MM.1S (cell line): ENCODE measurements around the gene POLD1.

ENCODE experiments used
- DNase-seq: peaks from one replicate; pipeline ENCODE4 v3.0.0-alpha.2; 2015
- H2AFZ ChIP-seq: fragments of 300-600 bp; sonication (generic); 2 replicates; pipeline ENCODE4 v1.6.0; 2016; ENCODE audit warnings: antibody characterized with exemption, low read length
- H3F3A ChIP-seq: fragments of 300-600 bp; sonication (generic); 2 replicates; pipeline ENCODE4 v1.6.1; 2016; ENCODE audit warnings: mild to moderate bottlenecking, antibody characterized with exemption, low read length, moderate library complexity, mixed read lengths; ENCODE audit not compliant: insufficient read depth
- H3K27ac ChIP-seq: fragments of 300-600 bp; sonication (generic); 2 replicates; pipeline ENCODE4 v1.5.1; 2016; ENCODE audit warnings: mild to moderate bottlenecking, low read length
- H3K27me3 ChIP-seq: fragments of 300-600 bp; sonication (generic); replicated peaks from 2 replicates; pipeline ENCODE4 v1.6.0; 2016; ENCODE audit warnings: low read length; ENCODE audit not compliant: insufficient read depth
- H3K36me3 ChIP-seq: fragments of 300-600 bp; sonication (generic); replicated peaks from 2 replicates; pipeline ENCODE4 v1.6.1; 2016; ENCODE audit warnings: mild to moderate bottlenecking, low read length, mixed read lengths; ENCODE audit not compliant: insufficient read depth
- H3K4me1 ChIP-seq: fragments of 300-600 bp; sonication (generic); 2 replicates; pipeline ENCODE4 v1.6.1; 2016; ENCODE audit warnings: low read length, mixed read lengths
- H3K4me2 ChIP-seq: fragments of 300-600 bp; sonication (generic); 2 replicates; pipeline ENCODE4 v1.6.0; 2016; ENCODE audit warnings: low read depth, low read length
- H3K4me3 ChIP-seq: fragments of 300-600 bp; sonication (generic); 2 replicates; pipeline ENCODE4 v1.5.1; 2016; ENCODE audit warnings: low read length, mixed read lengths
- H3K79me2 ChIP-seq: fragments of 300-600 bp; sonication (generic); 2 replicates; pipeline ENCODE4 v1.6.1; 2016; ENCODE audit warnings: mixed run types, low read length, mixed read lengths
- H3K9ac ChIP-seq: fragments of 300-600 bp; sonication (generic); 2 replicates; pipeline ENCODE4 v1.6.1; 2016; ENCODE audit warnings: low read length, mixed read lengths
- H3K9me2 ChIP-seq: fragments of 300-600 bp; sonication (generic); replicated peaks from 2 replicates; pipeline ENCODE4 v1.6.1; 2016; ENCODE audit warnings: mild to moderate bottlenecking, low read length, mixed read lengths; ENCODE audit not compliant: insufficient read depth
- H3K9me3 ChIP-seq: fragments of 300-600 bp; sonication (generic); replicated peaks from 2 replicates; pipeline ENCODE4 v1.6.1; 2016; ENCODE audit warnings: mild to moderate bottlenecking, low read length, mixed read lengths; ENCODE audit not compliant: insufficient read depth
- H4K20me1 ChIP-seq: fragments of 300-600 bp; sonication (generic); 2 replicates; pipeline ENCODE4 v1.6.1; 2016; ENCODE audit warnings: mild to moderate bottlenecking, low read length, moderate library complexity, mixed read lengths; ENCODE audit not compliant: insufficient read depth
- CTCF ChIP-seq: fragments of 300-600 bp; sonication (generic); IDR thresholded peaks from 2 replicates; pipeline ENCODE4 v1.5.1; 2016; ENCODE audit warnings: antibody characterized with exemption, low read length, mixed read lengths
- EZH2 ChIP-seq: fragments of 300-600 bp; sonication (generic); optimal IDR thresholded peaks from 2 replicates; pipeline ENCODE3; 2017; ENCODE audit warnings: low read depth, mild to moderate bottlenecking, antibody characterized with exemption, low read length, mixed read lengths
- EZH2phosphoT487 ChIP-seq: fragments of 300-600 bp; sonication (generic); IDR thresholded peaks from 2 replicates; pipeline ENCODE4 v1.6.1; 2018; ENCODE audit warnings: antibody characterized with exemption, low read length

POLD1 gene

GRCh38 chr19:50419580-50420035, 35.5 kb downstream of the POLD1 start:
- no peaks in the 10 kb centered on the region for H3F3A ChIP-seq
- peak overlapping the region; percentile 50; the same call in 1 of the 2 replicates for H3K4me3 ChIP-seq
- H3K9me3 ChIP-seq: no peaks in the 10 kb centered on the region
- no peaks in the 10 kb centered on the region for H3K79me2 ChIP-seq
- peaks cover 26% of the 10 kb centered on the region for H3K4me1 ChIP-seq
- no peaks in the 10 kb centered on the region for H3K9me2 ChIP-seq
- H2AFZ ChIP-seq: no peak overlapping the region
- H3K27ac ChIP-seq: no peak overlapping the region
- peaks cover 8% of the 10 kb centered on the region for H3K27me3 ChIP-seq
- no peaks in the 10 kb centered on the region for H3K36me3 ChIP-seq
- peak overlapping the region; percentile 72; the same call in 1 of the 2 replicates for H3K4me2 ChIP-seq
- H4K20me1 ChIP-seq: no peaks in the 10 kb centered on the region
- no peak overlapping the region for H3K9ac ChIP-seq
- no peak for TF ChIP-seq CTCF
- no peak for TF ChIP-seq EZH2phosphoT487
- TF ChIP-seq EZH2: no peak
- no peak for DNase-seq

GRCh38 chr19:50420127-50420526, 36.0 kb downstream of the POLD1 start:
- Histone ChIP-seq H3K4me1 (peaks cover 24% of the 10 kb centered on the region), H4K20me1 (no peaks in the 10 kb centered on the region), H3K9me3 (no peaks in the 10 kb centered on the region), H3K4me2 (no peak overlapping the region), H3K27me3 (peaks cover 8% of the 10 kb centered on the region), H3K36me3 (no peaks in the 10 kb centered on the region), H3F3A (no peaks in the 10 kb centered on the region), H2AFZ (no peak overlapping the region), H3K9ac (no peak overlapping the region), H3K27ac (no peak overlapping the region), H3K79me2 (no peaks in the 10 kb centered on the region), H3K9me2 (no peaks in the 10 kb centered on the region), H3K4me3 (no peak overlapping the region; the same call in 1 of the 2 replicates)
- TF ChIP-seq EZH2phosphoT487 (no peak), EZH2 (no peak), CTCF (no peak)
- DNase-seq: no peak

GRCh38 chr19:50420808-50421207, 36.7 kb downstream of the POLD1 start:
- no peak for DNase-seq
- Histone ChIP-seq H3K27me3 (peaks cover 8% of the 10 kb centered on the region), H3K9ac (no peak overlapping the region), H3K4me1 (peaks cover 20% of the 10 kb centered on the region), H4K20me1 (no peaks in the 10 kb centered on the region), H3K79me2 (no peaks in the 10 kb centered on the region), H3K4me2 (no peak overlapping the region), H3F3A (no peaks in the 10 kb centered on the region), H3K36me3 (no peaks in the 10 kb centered on the region), H3K9me2 (no peaks in the 10 kb centered on the region), H3K9me3 (no peaks in the 10 kb centered on the region), H3K27ac (no peak overlapping the region), H2AFZ (no peak overlapping the region), H3K4me3 (no peak overlapping the region)
- no peak for TF ChIP-seq EZH2phosphoT487
- no peak for TF ChIP-seq CTCF
- no peak for TF ChIP-seq EZH2
